Measurements from ENCODE around the gene ITM2C.

The ITM2C gene

GRCh38 chr2:230893841-230894781 is 29.4 kb downstream of the ITM2C start:
- DNase-seq (ENCODE audit: low read depth): no peak
- H3K4me3 ChIP-seq (ENCODE audit: control insufficient read depth, low read depth, low read length): no peak overlapping the region
- no peak for TF ChIP-seq CTCF (IDR thresholded peaks at IDR 0.05; ENCODE audit: control insufficient read depth, insufficient read depth, low read depth, low read length, missing control alignments)

- no peak for DNase-seq (ENCODE audit: low read depth)
- H3K4me3 ChIP-seq (ENCODE audit: control insufficient read depth, low read depth, low read length): no peak overlapping the region
- no peak for TF ChIP-seq CTCF (IDR thresholded peaks at IDR 0.05; ENCODE audit: control insufficient read depth, insufficient read depth, low read depth, low read length, missing control alignments)
Observed at GRCh38 chr2:230895536-230896345, 31.0 kb downstream of the ITM2C start.

GRCh38 chr2:230896346-230897115 is 31.8 kb downstream of the ITM2C start:
- TF ChIP-seq CTCF (IDR thresholded peaks at IDR 0.05; ENCODE audit: control insufficient read depth, insufficient read depth, low read depth, low read length, missing control alignments): no peak
- no peak overlapping the region for H3K4me3 ChIP-seq (ENCODE audit: control insufficient read depth, low read depth, low read length)
- DNase-seq (ENCODE audit: low read depth): no peak

GRCh38 chr2:230898016-230898712 is 33.4 kb downstream of the ITM2C start:
- H3K4me3 ChIP-seq (ENCODE audit: control insufficient read depth, low read depth, low read length): no peak overlapping the region
- DNase-seq (ENCODE audit: low read depth): no peak
- TF ChIP-seq CTCF (IDR thresholded peaks at IDR 0.05; ENCODE audit: control insufficient read depth, insufficient read depth, low read depth, low read length, missing control alignments): no peak

GRCh38 chr2:230898713-230899091 is 34.0 kb downstream of the ITM2C start:
- H3K4me3 ChIP-seq (ENCODE audit: control insufficient read depth, low read depth, low read length): no peak overlapping the region
- no peak for DNase-seq (ENCODE audit: low read depth)
- no peak for TF ChIP-seq CTCF (IDR thresholded peaks at IDR 0.05; ENCODE audit: control insufficient read depth, insufficient read depth, low read depth, low read length, missing control alignments)

- TF ChIP-seq CTCF (IDR thresholded peaks at IDR 0.05; ENCODE audit: control insufficient read depth, insufficient read depth, low read depth, low read length, missing control alignments): no peak
- no peak overlapping the region for H3K4me3 ChIP-seq (ENCODE audit: control insufficient read depth, low read depth, low read length)
- DNase-seq (ENCODE audit: low read depth): no peak
Observed at GRCh38 chr2:230899287-230899686, 34.5 kb downstream of the ITM2C start.
